Endothelial cell of hepatic sinusoid (primary cell): Measurements from ENCODE around the gene CELF1.
"Not testable (repeated sequence)": the region's sequence is repeated elsewhere in the genome, so short reads cannot be mapped to it uniquely, and the experiment has no call there.

Source experiments
- in situ Hi-C: cut with HindIII; loops from 2 replicates; pipeline ENCODE4 v1.10.0; 2017; ENCODE audit warnings: low sequenced_read_pairs

CELF1 gene

GRCh38 chr11:47460571-47461235 is 92.2 kb downstream of the CELF1 start:
- in situ Hi-C loops: no loop called here

DNA sequence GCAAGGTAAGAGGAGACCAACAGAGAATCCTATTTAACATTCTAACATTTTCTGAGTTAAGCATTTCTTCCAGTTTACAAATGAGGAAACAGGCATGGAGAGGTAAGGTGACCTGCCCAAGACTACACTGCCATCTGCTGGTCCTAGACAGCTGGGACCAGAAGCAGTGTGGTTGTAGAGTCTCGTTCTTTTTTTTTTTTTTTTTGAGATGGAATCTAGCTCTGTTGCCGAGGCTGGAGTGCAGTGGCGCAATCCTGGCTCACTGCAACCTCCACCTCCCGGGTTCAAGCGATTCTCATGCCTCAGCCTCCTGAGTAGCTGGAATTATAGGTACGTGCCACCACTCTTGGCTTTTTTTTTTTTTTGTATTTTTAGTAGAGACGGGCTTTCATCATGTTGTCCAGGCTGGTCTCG is 98.7 kb downstream of the CELF1 start:
- in situ Hi-C loops: not testable (repeated sequence)

DNA sequence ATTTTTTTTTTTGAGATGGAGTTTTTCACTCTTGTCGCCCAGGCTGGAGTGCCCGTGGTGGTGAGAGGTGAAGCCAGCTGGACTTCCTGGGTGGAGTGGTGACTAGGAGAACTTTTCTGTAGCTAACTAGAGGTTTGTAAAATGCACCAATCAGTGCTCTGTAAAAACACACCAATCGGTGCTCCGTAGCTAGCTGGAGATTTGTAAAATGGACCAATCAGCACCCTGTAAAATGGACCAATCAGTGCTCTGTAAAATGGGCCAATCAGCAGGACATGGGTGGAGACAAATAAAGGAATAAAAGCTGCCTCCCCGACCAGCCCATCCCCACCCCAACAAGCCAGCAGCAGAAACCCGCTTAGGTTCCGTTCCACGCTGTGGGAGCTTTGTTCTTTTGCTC is 99.6 kb downstream of the CELF1 start:
- in situ Hi-C loops: no loop called here

GRCh38 chr11:47451990-47452389 is 100.9 kb downstream of the CELF1 start:
- in situ Hi-C loops: no loop called here

DNA sequence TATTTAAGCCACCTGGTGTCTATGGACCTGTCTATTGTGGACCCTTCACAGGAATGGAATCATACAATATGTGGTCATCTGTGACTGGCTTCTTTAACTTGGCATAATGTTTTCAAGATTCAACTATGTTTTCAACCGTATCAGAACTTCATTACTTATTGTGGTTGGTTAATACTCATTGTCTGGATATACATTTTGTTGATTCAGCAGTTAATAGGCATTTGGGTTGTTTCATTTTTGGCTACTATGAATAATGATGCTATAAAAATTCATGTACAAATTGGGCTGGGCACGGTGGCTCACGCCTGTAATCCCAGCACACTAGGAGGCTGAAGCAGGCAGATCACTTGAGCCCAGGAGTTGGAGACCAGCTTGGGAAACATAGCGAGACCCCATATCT is 101.5 kb downstream of the CELF1 start:
- in situ Hi-C loops: no loop called here

- in situ Hi-C loops: loop anchor here (10.0 kb wide), 1 partner anchor 55 kb away; no protein-coding TSS in a partner anchor
Measured at GRCh38 chr11:47449541-47449940, 103.4 kb downstream of the CELF1 start.

DNA sequence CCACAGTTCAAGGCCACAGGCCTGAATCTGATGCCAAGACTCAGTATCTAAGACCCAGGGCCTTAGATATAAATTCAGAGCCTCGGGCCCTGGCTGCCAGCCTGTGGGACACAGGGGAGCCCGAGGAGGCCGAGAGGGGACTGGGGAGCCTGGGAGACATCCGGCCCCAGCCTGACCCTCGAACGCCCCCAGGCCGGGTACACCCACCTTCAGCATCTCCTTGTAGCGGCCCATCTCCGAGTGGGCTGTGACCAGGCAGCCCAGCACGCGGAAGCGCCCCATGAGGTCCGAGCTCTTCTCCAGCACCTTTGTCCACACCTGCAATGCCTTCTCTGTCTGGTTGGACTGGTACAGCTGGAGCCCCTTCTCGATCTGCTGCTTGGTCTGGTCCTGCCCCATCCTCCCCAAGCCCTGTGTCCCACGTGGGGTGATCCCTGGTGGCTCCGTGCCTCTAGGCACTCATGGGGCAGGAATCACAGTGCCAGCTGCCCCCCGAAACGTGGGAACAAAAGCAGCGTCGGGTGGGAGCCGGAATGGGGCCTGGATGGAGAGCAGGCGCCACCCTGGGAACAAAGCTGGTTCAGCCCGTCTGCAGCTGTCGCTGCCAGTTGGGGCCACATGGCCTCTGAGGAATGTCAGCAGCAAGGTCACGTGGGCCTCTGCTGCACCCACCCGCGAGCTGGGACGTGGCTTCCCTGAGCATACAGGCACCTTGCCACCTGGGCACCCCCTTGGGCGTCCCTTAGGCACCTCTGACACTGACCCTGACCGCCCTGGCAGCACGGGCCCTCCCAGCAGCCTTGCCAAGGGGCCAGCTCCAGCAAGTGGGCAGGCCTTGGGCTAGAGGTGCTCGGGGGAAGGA is 104.1 kb downstream of the CELF1 start, which contains the start of gene RAPSN:
Gene RAPSN, minus strand, starts transcription at position 571 of the 862 bp plus-strand sequence. Its CDS starts 172 bp downstream, at position 399.
- in situ Hi-C loops: loop anchor here (10.0 kb wide), 1 partner anchor 54 kb away; no protein-coding TSS in a partner anchor

DNA sequence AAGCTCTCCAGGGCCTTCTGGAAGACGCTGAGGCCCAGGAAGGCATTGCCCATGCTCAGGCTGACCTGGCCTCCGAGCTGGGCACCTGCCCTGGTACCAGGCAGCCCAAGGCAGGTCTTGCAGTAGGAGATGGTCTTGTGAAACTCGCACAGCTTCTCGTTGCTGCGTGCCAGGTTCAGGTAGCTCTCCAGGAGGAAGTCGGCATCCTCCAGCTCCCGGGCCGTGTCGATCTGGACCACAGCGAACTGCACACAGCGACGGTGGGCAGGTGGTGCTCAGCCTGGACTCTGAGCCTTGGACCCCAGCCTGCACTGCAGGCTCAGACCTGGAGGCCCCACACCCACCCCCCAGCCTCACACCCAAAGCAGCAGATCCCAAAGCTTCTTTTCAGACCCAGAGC is 105.0 kb downstream of the CELF1 start:
- in situ Hi-C loops: loop anchor here (10.0 kb wide), 1 partner anchor 53 kb away; no protein-coding TSS in a partner anchor

GRCh38 chr11:47446833-47447232 is 106.1 kb downstream of the CELF1 start:
- in situ Hi-C loops: loop anchor here (10.0 kb wide), 1 partner anchor 52 kb away; no protein-coding TSS in a partner anchor

DNA sequence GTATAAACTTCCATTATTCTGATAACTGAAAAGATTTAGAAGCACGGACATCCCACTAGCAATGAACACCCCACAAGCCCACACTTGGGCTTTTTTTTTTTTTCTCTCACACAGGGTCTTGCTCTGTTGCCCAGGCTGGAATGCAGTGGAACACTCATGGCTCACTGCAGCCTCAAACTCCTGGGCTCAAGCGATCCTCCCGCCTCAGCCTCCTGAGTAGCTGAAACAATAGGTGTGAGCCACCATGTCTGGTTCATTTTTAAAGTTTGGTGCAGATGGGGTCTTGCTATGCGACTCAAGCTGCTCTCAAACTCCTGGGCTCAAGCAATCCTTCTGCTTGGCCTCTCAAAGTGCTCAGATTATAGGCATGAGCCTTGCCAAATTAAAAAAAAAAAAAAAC is 107.1 kb downstream of the CELF1 start:
- in situ Hi-C loops: loop anchor here (10.0 kb wide), 1 partner anchor 51 kb away; no protein-coding TSS in a partner anchor

DNA sequence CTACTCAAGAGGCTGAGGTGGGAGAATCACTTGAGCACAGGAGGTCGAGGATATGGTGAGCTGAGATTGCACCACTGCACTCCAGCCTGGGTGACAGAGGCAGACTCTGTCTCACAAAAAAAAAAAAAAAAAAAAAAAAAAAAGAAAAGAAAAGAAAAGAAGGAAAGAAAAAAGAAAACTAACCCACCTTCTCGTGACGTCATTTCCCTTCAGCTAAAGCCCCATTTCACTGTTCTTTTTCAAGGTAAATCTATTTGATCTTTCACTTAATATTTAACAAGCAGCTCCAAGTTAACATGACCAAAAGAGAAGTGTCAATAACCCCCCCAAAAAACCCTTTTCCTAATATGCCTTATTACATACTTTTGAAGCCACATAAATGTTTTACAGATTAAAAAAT is 109.1 kb downstream of the CELF1 start:
- in situ Hi-C loops: loop anchor here (10.0 kb wide), 1 partner anchor 49 kb away; no protein-coding TSS in a partner anchor

DNA sequence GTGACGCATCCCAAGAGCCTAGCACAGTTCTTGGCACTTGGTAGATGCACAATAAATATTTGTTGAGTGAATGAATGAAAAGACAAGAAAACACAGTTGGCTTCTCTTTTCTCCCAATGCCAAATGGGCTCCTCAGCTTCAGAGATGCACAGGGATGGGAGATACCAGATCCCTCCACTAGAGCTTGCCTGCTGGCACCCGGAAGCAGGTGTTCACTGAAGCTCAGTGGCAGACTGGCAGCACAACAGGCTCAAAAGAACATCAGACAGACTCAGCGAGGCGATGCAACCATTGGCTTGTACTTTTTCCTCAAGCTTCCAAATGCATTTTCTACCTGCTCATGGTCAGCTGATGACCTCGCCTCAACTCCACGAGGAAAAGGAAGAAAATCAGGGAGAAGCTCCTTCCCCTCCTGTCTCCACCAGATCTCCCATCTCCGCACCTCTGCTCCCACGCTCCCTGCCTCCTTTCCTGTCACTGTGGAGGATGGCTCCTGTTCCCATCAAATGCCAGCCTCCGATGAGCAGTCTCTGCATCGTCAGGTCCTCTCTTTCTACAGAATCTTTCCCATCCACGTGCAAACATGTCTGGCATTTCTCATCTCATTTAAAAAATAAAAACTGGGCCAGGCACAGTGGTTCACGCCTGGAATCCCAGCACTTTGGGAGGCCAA is 109.8 kb downstream of the CELF1 start:
- in situ Hi-C loops: loop anchor here (10.0 kb wide), 1 partner anchor 48 kb away; no protein-coding TSS in a partner anchor

GRCh38 chr11:47442514-47442913 is 110.4 kb downstream of the CELF1 start:
- in situ Hi-C loops: loop anchor here (10.0 kb wide), 1 partner anchor 48 kb away; no protein-coding TSS in a partner anchor

DNA sequence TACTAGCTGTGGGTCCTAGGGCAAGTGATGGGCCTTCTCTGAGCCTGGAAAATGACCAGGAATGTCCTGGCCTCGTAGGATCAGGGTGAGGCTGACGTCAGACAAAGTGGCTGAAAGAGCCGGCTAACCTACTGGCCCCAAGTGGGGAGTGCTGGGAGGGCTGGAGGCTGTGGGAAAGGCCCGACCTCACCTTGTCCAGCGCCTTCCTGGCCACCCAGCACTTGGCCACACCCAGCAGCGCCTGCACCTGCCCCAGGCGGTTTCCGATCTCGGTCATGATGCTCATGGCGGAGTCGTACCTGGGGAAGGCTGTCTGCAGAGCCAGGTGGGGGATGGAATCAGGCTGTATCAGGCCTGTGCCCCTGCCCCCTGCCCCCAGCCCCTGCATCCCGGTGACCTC is 111.5 kb downstream of the CELF1 start:
- in situ Hi-C loops: loop anchor here (10.0 kb wide), 1 partner anchor 47 kb away; no protein-coding TSS in a partner anchor

- in situ Hi-C loops: loop anchor here (10.0 kb wide), 1 partner anchor 45 kb away; no protein-coding TSS in a partner anchor
Measured at GRCh38 chr11:47440054-47440476, 112.9 kb downstream of the CELF1 start.

GRCh38 chr11:47438721-47439120 is 114.2 kb downstream of the CELF1 start:
- in situ Hi-C loops: no loop called here

- in situ Hi-C loops: no loop called here
Measured at GRCh38 chr11:47437746-47438418, 115.0 kb downstream of the CELF1 start.

GRCh38 chr11:47437218-47437745 is 115.7 kb downstream of the CELF1 start:
- in situ Hi-C loops: no loop called here

DNA sequence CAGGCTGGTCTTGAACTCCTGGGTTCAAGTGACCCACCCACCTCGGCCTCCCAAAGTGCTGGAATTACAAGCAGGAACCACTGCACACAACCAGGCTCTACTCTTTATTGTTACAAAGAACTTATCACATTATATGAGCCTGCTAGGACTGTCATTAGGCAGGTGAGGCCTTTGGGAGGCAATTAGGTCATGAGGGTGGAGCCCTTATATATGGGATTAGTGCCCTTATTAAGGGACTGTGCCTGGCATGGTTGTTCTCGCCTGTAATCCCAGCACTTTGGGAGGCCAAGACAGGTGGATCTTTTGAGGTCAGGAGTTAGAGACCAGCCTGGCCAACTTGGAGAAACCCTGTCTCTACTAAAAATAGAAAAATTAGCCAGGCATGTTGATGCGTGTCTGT is 116.2 kb downstream of the CELF1 start:
- in situ Hi-C loops: no loop called here

GRCh38 chr11:47435687-47436086 is 117.2 kb downstream of the CELF1 start:
- in situ Hi-C loops: no loop called here
